H4 (cell line): ENCODE results near the gene UBE3A. TPM values are rescaled to one million over a fixed set of nuclear protein-coding genes. Genes with fewer than 3 reads are reported as not detected.

Experiments
- DNase-seq: peaks from one replicate; pipeline ENCODE4 v3.0.0-alpha.2; 2015; ENCODE audit warnings: low spot score
- total RNA-seq: library from RNA; depleted of rRNA; stranded (reverse); fragments of >200 nt; shearing (Covaris generic); gene quantifications from 2 replicates; pipeline ENCODE4 v1.2.3, GENCODE V29; 2014

The UBE3A gene
- total RNA-seq, 1 experiment from 2014 or later, result 39.8 TPM

DNA sequence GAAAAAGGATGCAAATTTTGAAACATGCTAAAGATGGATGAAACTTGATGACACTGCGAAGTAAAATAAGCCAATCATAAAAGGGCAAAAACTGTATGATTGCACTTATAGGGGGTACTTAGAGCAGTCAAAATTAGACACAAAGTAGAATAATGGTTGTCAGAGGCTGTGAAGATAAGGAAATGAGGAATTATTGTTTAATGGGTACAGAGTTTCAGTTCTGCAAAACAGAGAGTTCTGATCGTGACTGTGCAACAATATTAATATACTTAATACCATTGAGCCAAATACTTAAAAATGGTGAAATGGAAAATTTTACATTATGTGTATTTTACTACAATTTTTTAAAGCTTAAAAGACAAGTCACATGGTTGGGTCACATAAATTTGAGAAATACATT, 35.1 kb downstream of the UBE3A start:
- no peak for DNase-seq

DNA sequence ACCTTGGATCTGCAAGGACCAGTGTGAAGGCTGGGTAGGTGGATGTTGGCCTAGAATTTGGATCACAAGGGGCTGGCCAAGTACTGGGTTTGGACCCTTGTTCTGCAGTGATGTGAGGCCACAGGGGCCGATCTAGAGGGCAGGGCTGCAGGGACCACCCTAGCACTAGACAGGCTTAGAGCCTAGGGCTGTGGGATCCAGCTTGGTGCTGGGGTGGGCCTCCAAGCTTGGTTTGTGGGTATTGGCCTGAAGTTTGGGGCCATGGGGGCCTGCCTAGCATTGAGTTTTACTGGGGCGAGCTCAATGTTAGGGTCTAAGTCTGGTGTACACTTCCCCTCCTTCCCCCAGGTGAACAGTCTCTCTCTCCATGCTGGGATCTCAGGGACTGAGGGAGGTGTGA, 36.5 kb downstream of the UBE3A start:
- no peak for DNase-seq

DNA sequence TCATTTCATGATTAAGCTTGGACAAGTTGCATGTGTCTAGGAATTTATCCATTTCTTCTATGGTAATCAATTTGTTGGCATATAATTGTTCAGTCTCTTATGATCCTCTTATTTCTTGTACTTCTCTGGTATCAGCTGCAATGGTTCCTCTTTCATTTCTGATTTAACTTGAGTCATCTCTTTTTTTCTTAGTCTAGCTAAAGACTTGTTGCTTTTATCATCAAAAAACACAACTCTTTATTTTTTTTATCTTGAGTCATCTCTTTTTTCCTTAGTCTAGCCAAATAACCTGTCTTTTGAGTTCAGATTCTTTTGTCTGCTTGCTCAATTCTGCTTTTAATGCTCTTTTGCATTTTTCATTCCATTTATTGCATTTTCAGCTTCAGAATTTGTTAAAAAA, 37.3 kb downstream of the UBE3A start:
- DNase-seq, result no peak

GRCh38 chr15:25397100-25397499, 41.7 kb downstream of the UBE3A start:
- DNase-seq, result no peak

- no peak for DNase-seq
Observed at GRCh38 chr15:25394898-25395297, 43.9 kb downstream of the UBE3A start.

- DNase-seq, result no peak
Observed at GRCh38 chr15:25392806-25393205, 46.0 kb downstream of the UBE3A start.

DNA sequence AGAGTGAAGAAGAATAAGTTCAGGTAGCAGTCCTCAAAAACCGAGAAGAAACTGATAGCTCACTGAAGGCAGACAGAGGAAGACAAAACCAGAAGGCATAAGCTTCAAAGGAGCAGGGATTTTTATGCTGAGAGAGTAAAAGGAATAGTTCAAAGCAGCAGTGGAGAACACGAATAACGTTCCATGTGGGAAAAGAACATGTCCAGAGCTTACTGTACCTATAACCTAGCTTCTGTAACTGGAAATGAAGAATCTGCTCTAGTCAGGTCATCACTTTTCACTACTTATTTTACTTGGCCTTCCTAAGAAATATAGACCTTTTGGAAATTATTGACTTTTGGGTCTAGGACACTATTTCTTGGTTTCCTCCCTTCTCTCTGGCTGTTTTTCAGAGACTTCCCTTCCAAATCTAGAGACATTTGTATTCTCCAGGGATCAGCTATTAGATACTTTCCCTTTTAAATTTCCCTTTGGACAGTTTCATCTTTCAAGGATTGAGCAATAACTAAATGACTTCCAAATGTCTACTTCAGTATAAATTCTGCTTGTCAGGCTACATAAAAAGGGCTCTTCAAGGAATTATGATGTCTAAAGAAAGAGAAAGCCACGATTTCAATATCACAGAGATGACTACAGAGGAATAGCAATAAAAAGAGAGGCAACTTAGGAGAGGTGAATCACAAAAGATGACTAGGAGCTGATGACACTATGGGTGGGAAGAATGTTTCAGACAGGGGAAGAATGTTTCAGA, 46.7 kb downstream of the UBE3A start:
- no peak for DNase-seq

- no peak for DNase-seq
Observed at GRCh38 chr15:25385986-25386385, 52.8 kb downstream of the UBE3A start.

GRCh38 chr15:25381579-25381978, 57.2 kb downstream of the UBE3A start:
- no peak for DNase-seq

DNA sequence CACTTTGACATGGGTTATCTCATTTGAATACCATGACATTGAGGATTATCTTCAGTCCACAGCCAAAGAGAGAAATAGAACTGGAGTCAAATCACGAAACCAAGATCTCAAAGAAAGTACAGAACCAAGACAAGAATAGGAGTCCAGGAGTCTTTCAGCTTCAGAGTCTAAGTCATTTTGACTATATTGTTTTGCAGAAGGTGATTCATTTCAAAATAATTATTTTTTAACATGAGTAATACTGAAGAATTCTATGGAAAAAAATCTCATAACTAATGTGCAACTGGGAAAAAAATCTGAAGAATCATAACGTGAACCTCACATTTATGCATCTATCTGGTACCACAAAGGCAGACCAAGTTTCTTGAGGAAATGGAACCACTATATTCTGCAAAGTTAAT, 60.3 kb downstream of the UBE3A start:
- DNase-seq, result no peak

- no peak for DNase-seq
Observed at GRCh38 chr15:25375557-25375956, 63.3 kb downstream of the UBE3A start.

DNA sequence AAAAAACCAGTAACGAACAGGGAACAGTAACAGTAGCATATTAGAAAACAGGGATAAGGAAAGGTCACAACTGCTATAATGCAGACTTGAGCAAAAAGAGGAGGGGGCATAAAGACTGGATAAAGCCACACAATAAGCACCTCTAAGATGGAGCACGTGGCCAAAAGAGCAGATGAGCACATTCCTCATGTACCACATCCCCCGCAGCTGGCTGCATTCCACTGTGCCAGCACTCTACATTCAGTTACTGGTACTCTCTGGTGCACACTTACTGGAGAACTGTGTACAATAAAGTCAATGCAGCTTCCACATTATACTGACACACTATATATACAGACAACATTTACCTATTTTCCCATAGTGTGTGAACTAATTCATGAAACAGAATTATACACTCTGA, 64.7 kb downstream of the UBE3A start:
- DNase-seq, result no peak

DNA sequence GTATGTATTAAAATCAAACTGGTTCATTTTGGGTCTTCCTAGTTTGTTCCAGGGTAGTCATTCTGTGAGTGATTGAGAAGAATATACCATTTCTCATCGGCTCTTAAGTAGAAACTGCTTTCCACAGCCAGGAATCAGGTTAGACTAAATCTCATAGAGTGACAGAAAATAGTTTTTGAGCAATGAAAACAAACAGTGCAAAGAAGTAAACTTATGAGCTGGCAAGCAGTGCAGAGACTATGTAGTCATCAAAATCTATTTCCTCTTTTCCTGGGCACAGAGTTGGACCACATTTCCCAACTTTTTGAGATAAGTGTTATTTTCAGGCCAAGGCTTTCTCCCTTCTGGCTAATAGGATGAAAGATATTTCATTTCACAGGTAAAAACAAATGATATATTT, 66.5 kb downstream of the UBE3A start:
- DNase-seq, result no peak

- DNase-seq, result no peak
Observed at GRCh38 chr15:25368850-25369249, 70.0 kb downstream of the UBE3A start.

- DNase-seq, result no peak
Observed at GRCh38 chr15:25366058-25366457, 72.8 kb downstream of the UBE3A start.

DNA sequence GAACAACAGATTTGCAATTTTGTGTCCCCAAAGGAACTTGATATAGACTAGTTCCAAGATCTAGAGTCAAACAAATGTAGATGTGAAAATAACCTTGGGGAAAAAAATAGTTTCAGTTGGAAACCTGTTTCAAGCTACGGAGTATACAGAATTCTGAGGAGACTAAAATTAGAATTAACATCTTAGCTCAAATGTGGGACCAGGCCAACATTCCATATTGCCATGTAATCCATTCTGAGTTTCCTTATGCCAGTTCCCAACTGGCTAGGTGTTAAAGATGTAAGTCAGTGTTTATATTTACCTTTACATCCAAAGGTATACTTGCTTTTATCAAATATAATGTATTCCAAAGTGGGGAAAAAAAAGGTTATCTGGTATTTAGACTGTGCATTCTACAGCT, 76.3 kb downstream of the UBE3A start:
- DNase-seq, result no peak

- DNase-seq, result no peak
Observed at GRCh38 chr15:25347707-25348106, 91.1 kb downstream of the UBE3A start.

GRCh38 chr15:25346371-25346770, 92.5 kb downstream of the UBE3A start:
- DNase-seq, result no peak

DNA sequence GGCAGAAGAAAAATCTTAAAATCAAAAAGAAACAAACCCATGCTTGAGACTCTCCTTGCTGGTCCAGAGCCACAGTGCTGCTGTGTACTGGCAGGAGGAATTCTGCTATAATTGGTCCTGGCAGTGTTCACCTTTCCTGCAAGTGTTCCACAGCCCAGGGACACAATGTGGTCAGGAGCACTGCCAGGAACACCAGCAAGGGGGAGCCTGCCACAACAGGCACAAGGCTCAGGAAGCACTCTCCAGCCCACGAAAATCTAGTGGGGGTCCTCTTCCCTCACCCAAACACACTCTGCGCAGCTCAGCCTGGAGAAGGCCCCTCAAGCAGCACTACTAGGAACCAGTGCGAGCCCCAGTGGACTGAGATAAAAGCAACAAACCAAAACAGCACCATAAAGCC, 92.9 kb downstream of the UBE3A start:
- DNase-seq, result peak; percentile 39

GRCh38 chr15:25342629-25343028, 96.2 kb downstream of the UBE3A start:
- DNase-seq, result no peak

GRCh38 chr15:25339431-25339830, 99.4 kb downstream of the UBE3A start:
- DNase-seq, result no peak

DNA sequence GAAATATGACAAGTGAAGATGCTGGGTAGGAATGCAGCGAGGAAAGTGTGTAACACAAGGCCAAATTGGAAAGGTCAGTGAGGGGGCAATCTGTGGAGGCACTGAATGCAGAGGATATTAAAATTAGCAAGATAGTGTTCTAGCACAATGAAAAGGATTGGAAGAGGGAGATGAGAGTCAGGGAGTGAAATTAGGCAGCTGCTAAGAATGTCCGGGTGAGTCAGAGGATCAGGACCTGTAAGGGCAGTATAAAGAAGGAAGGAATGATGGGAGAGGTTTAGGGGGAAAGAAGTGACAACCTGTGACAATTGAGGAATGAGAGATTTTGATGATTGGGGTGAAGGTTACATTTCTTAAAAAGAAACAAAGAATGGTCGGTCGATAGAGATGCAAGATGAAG, 103.5 kb downstream of the UBE3A start:
- DNase-seq, result no peak

DNA sequence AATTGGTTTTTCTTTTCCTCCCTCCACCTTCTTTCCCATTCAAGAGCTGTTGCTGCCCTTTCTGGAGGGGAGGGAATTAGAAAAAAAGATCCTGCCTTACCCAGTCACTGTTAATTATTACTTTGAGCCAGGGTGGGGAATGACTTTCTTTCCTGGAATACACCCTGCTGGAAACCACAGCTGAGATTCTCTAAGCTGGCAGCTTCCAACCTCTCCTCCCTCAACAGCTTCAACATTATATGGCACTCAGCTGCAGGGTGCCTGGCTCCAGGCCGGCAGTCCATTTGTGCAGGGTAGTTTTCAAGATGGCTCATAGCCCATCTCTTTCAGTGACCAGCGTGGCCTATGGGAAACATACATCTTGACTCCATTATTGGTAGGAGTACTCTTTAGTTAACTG, 105.8 kb downstream of the UBE3A start:
- DNase-seq, result no peak

- no peak for DNase-seq
Observed at GRCh38 chr15:25332306-25332705, 106.5 kb downstream of the UBE3A start.
